ENCODE measurements around the gene RASSF3. TPM values are rescaled to one million over a fixed set of nuclear protein-coding genes. Genes with fewer than 3 reads are reported as not detected.

Gene RASSF3
- total and polyA plus RNA-seq, 12 donors: 21.7 to 75.8 (median 39.5) TPM

- intact Hi-C loops (cut with DNase I): loop anchor here (10.0 kb wide), 1 partner anchor 59 kb away; the partner anchor contains the start of gene RASSF3 (in 2 of the 2)
- Histone ChIP-seq H3K27me3 (no peaks in the 10 kb centered on the region), H3K4me3 (no peak overlapping the region), H3K27ac (peak overlapping the region in 4 of 5 donors; percentile 7 to 88 (median 40)), H3K36me3 (replicated peaks in 1 of 2) (no peaks in the 10 kb centered on the region), H3K9me3 (replicated peaks in 1 of 3) (no peaks in the 10 kb centered on the region), H3K4me1 (replicated peaks in 1 of 2) (peaks cover 63 to 81% of the 10 kb centered on the region in 2 donors)
- TF ChIP-seq POLR2A (IDR thresholded peaks at IDR 0.05) (no peak), CTCF (IDR thresholded peaks at IDR 0.05) (no peak)
- 67 to 71% (median 68%) methylated on average over 8 to 9 of the region's 9 CpGs for WGBS, 4 donors
- DNase-seq: no peak
These were observed 63.3 kb downstream of the RASSF3 start for GRCh38 chr12:64673490-64674169.

- peak overlapping the region in 2 of 5 donors; percentile 67 to 70 for H3K27ac ChIP-seq
- H3K9me3 ChIP-seq (replicated peaks in 1 of 3): no peaks in the 10 kb centered on the region
- peaks cover 62 to 77% of the 10 kb centered on the region in 2 donors for H3K4me1 ChIP-seq (replicated peaks in 1 of 2)
- no peak for DNase-seq
- H3K36me3 ChIP-seq (replicated peaks in 1 of 2): no peaks in the 10 kb centered on the region
- H3K4me3 ChIP-seq: no peak overlapping the region
- 88 to 94% (median 93%) methylated on average over 10 of the region's 10 CpGs for WGBS, 4 donors
- no peak for TF ChIP-seq POLR2A (IDR thresholded peaks at IDR 0.05)
- no peak for TF ChIP-seq CTCF (IDR thresholded peaks at IDR 0.05)
- no peaks in the 10 kb centered on the region for H3K27me3 ChIP-seq
- intact Hi-C loops (cut with DNase I): loop anchor here (10.0 kb wide), 1 partner anchor 60 kb away; the partner anchor contains the start of gene RASSF3 (in 2 of the 2)
These were observed 64.2 kb downstream of the RASSF3 start for GRCh38 chr12:64674367-64674922.

- intact Hi-C loops (cut with DNase I): loop anchor here (10.0 kb wide), 1 partner anchor 61 kb away; the partner anchor contains the start of gene RASSF3 (in 2 of the 2)
- H3K9me3 ChIP-seq (replicated peaks in 1 of 3): no peaks in the 10 kb centered on the region
- TF ChIP-seq POLR2A (IDR thresholded peaks at IDR 0.05) (peak in 1 of 2 donors; percentile 24), CTCF (IDR thresholded peaks at IDR 0.05) (no peak)
- no peaks in the 10 kb centered on the region for H3K36me3 ChIP-seq (replicated peaks in 1 of 2)
- H3K4me1 ChIP-seq (replicated peaks in 1 of 2): peaks cover 52 to 73% of the 10 kb centered on the region in 2 donors
- DNase-seq: peak; percentile 72 to 92 (median 87)
- no peak overlapping the region for H3K4me3 ChIP-seq
- no peaks in the 10 kb centered on the region for H3K27me3 ChIP-seq
- 24 to 39% (median 30%) methylated on average over 3 of the region's 3 CpGs for WGBS, 4 donors
- peak overlapping the region in 4 of 5 donors; percentile 45 to 71 (median 63) for H3K27ac ChIP-seq
These were observed 65.5 kb downstream of the RASSF3 start for GRCh38 chr12:64675795-64676194.

GRCh38 chr12:64678248-64678647 is 68.0 kb downstream of the RASSF3 start:
- WGBS, 4 donors: 93 to 100% (median 94%) methylated on average over 2 of the region's 2 CpGs
- no peaks in the 10 kb centered on the region for H3K36me3 ChIP-seq (replicated peaks in 1 of 2)
- no peaks in the 10 kb centered on the region for H3K9me3 ChIP-seq (replicated peaks in 1 of 3)
- no peak overlapping the region for H3K4me3 ChIP-seq
- intact Hi-C loops (cut with DNase I): loop anchor here (10.0 kb wide), 1 partner anchor 63 kb away; the partner anchor contains the start of gene RASSF3 (in 2 of the 2)
- DNase-seq: no peak
- TF ChIP-seq POLR2A (IDR thresholded peaks at IDR 0.05): no peak
- no peak for TF ChIP-seq CTCF (IDR thresholded peaks at IDR 0.05)
- no peaks in the 10 kb centered on the region for H3K27me3 ChIP-seq
- peaks cover 46 to 66% of the 10 kb centered on the region in 2 donors for H3K4me1 ChIP-seq (replicated peaks in 1 of 2)
- peak overlapping the region in 2 of 5 donors; percentile 8 to 34 for H3K27ac ChIP-seq

All from adrenal gland (tissue), 12 donors.